Esophagus (tissue), 2 donors: ENCODE measurements around the gene SFXN4. TPM values are rescaled to one million over a fixed set of nuclear protein-coding genes. Genes with fewer than 3 reads are reported as not detected.
"Not testable (repeated sequence)": the region's sequence is repeated elsewhere in the genome, so short reads cannot be mapped to it uniquely, and the experiment has no call there.

ENCODE experiments used
- H3K27ac ChIP-seq, 2 donors: one replicate each; pipeline ENCODE4 v1.5.1; 2013; ENCODE audit warnings: low read depth in 2 of 2, mild to moderate bottlenecking in 2 of 2, inconsistent platforms in 1 of 2, low read length in 1 of 2, moderate library complexity in 1 of 2
- H3K27me3 ChIP-seq, 2 donors: one replicate each; pipeline ENCODE4 v1.6.1; 2013; ENCODE audit warnings: low read length in 2 of 2, control low read depth in 1 of 2, mild to moderate bottlenecking in 1 of 2; ENCODE audit not compliant: insufficient read depth in 2 of 2, control insufficient read depth in 1 of 2
- H3K36me3 ChIP-seq, 2 donors: one replicate each; pipeline ENCODE4 v1.6.1; 2013; ENCODE audit warnings: low read length in 1 of 2; ENCODE audit not compliant: control insufficient read depth in 2 of 2, insufficient read depth in 2 of 2
- H3K4me1 ChIP-seq, 2 donors: one replicate each; pipeline ENCODE4 v1.6.1; 2013; ENCODE audit warnings: low read length in 1 of 2; ENCODE audit not compliant: control insufficient read depth in 2 of 2, insufficient read depth in 2 of 2
- H3K4me3 ChIP-seq, 2 donors: one replicate each; pipeline ENCODE4 v1.5.1; 2013; ENCODE audit warnings: low read length in 2 of 2, mild to moderate bottlenecking in 2 of 2, low read depth in 1 of 2, moderate library complexity in 1 of 2
- H3K9me3 ChIP-seq, 2 donors: one replicate each; pipeline ENCODE4 v1.6.1; 2013; ENCODE audit warnings: mild to moderate bottlenecking in 2 of 2, low read depth in 1 of 2, low read length in 1 of 2, moderate library complexity in 1 of 2; ENCODE audit not compliant: control insufficient read depth in 2 of 2, insufficient read depth in 1 of 2
- WGBS, 2 donors: extraction: QIAGEN DNeasy Blood & Tissue Kit; methylation state at CpG; one replicate each; pipeline ENCODE4 v1.1.7; 2013; 5-methylcytosine and 5-hydroxymethylcytosine counted together
- polyA plus RNA-seq, 2 donors: library from polyadenylated mRNA; stranded (reverse); fragments of 200-250 nt; gene quantifications; one replicate each; pipeline ENCODE4 v1.2.3, GENCODE V29; 2013
- donor health status: healthy with polysubstance abuse.
- donor health status: Bipolar disorder and iron deficiency.

SFXN4 gene
- polyA plus RNA-seq, 2 donors, result 20.8 to 22.7 TPM

DNA sequence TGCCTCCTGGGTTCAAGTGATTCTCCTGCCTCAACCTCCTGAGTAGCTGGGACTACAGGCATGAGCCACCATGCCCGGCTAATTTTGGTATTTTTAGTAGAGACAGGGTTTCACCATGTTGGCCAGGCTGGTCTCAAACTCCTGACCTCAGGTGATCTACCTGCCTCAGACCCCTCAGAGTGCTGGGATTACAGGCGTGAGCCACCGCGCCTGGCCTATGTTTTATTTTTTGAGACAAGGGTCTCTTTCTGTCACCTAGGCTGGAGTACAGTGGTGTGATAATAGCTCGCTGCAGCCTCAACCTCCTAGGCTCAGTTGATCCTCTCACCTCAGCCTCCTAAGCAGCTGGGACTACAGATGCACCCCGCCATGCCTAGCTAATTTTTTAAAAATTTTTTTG lies 13.9 kb downstream of the SFXN4 start:
- peaks cover 20 to 30% of the 10 kb centered on the region in 2 donors for H3K36me3 ChIP-seq
- H3K4me3 ChIP-seq, H3K27ac ChIP-seq, H3K9me3 ChIP-seq, H3K27me3 ChIP-seq, H3K4me1 ChIP-seq: not testable (repeated sequence)
- 97% methylated on average over 6 of the region's 6 CpGs for WGBS, 2 donors

DNA sequence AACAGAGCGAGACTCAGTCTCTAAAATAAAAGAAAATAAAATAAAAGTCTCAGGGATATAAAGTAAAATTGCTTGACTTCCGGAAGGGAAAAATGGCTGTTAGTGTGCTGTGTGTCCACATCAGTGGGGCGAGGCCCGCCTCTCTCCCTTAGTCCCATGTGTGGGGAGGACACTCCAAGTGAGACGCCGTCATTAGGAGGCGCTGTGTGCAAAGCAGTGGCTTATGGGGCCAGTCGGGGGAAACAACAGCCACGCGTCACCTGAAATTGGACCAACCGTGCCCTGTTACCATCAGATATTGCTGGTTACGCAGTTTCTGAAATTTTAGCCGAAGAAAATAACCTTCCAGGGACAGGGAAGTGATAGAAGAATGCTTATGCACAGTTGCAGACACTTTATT lies 15.8 kb downstream of the SFXN4 start:
- H3K4me3 ChIP-seq, result no peak overlapping the region
- H3K27ac ChIP-seq, result no peak overlapping the region
- WGBS, 2 donors, result 87 to 88% methylated on average over 13 of the region's 13 CpGs
- H3K4me1 ChIP-seq, result no peaks in the 10 kb centered on the region
- no peaks in the 10 kb centered on the region for H3K27me3 ChIP-seq
- peaks cover 20 to 21% of the 10 kb centered on the region in 2 donors for H3K36me3 ChIP-seq
- no peaks in the 10 kb centered on the region for H3K9me3 ChIP-seq

DNA sequence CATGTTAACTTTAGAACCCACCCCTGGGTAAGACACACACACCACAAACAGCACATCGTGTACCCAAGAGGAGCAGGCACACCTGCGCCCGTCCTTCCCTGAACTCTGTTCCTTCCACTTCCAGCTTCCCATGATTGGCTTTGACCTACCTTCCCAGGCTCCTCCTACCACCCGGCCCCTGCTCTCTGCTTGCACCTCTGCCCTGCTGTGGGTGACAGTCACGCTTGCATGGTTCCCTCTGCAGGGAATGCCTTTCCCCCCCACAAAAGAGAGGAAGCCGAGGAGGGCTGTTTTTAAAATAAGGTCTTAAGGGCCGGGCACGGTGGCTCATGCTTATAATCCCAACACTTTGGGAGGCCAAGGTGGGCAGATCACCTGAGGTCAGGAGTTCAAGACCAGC lies 16.4 kb downstream of the SFXN4 start:
- no peaks in the 10 kb centered on the region for H3K9me3 ChIP-seq
- H3K4me1 ChIP-seq, result no peaks in the 10 kb centered on the region
- WGBS, 2 donors, result 93 to 97% methylated on average over 8 of the region's 8 CpGs
- H3K4me3 ChIP-seq, result no peak overlapping the region
- no peaks in the 10 kb centered on the region for H3K27me3 ChIP-seq
- no peak overlapping the region for H3K27ac ChIP-seq
- peaks cover 18 to 20% of the 10 kb centered on the region in 2 donors for H3K36me3 ChIP-seq

DNA sequence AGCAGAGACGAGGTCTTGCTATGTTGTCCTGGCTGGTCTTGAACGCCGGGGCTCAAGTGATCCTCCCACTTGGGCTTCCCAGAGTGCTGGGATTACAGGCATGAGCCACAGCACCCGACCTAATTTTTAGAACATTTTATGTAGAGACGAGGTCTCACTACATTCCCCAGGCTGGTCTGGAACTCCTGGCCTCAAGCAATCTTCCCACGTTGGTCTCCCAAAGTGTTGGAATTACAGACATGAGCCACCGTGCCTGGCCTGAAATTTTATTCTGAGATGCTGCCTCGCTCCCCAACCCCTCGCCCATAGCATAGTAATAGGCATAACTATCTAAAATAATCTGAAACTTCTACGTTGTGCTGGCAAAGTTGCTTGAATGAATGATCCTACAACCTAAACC lies 21.9 kb downstream of the SFXN4 start:
- H3K4me1 ChIP-seq, result no peaks in the 10 kb centered on the region
- peaks cover 17 to 29% of the 10 kb centered on the region in 2 donors for H3K36me3 ChIP-seq
- no peaks in the 10 kb centered on the region for H3K9me3 ChIP-seq
- no peaks in the 10 kb centered on the region for H3K27me3 ChIP-seq
- no peak overlapping the region for H3K4me3 ChIP-seq
- 92 to 93% methylated on average over 10 of the region's 10 CpGs for WGBS, 2 donors
- H3K27ac ChIP-seq, result no peak overlapping the region

DNA sequence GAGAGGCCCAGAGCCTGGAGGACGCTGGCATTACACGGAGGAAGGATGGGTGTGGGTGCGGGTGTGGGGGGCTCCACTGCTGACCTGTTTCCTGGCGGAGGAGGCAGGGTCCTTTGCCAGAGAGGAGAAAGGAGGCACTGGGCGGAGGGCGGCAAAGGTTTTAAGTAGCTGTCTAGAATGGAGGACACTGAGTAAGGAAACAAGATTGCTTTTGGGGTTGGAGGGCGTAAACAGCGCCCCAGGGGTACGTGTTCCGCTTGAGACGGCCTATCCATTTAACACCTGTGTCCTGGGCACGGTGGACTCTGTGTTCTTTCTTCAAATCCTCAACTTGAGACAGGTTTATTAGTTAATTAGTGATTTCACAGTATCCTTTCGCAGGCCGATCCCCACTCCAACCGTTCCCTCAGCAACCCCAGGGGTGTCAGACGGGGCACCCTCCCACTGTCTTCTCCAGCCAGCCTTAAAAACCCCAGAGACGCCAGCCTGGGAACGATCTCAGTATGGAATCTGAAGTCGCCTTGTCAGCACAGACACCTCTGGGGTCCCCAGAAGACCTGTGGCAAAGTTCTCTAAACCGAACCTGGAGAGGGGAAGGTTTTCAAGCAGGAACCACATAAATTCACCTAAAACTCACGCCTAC lies 24.8 kb downstream of the SFXN4 start:
- Histone ChIP-seq H3K36me3 (peaks cover 4 to 18% of the 10 kb centered on the region in 2 donors), H3K27me3 (no peaks in the 10 kb centered on the region), H3K9me3 (no peaks in the 10 kb centered on the region), H3K27ac (no peak overlapping the region), H3K4me3 (no peak overlapping the region), H3K4me1 (no peaks in the 10 kb centered on the region)
- 87 to 88% methylated on average over 21 of the region's 21 CpGs for WGBS, 2 donors

DNA sequence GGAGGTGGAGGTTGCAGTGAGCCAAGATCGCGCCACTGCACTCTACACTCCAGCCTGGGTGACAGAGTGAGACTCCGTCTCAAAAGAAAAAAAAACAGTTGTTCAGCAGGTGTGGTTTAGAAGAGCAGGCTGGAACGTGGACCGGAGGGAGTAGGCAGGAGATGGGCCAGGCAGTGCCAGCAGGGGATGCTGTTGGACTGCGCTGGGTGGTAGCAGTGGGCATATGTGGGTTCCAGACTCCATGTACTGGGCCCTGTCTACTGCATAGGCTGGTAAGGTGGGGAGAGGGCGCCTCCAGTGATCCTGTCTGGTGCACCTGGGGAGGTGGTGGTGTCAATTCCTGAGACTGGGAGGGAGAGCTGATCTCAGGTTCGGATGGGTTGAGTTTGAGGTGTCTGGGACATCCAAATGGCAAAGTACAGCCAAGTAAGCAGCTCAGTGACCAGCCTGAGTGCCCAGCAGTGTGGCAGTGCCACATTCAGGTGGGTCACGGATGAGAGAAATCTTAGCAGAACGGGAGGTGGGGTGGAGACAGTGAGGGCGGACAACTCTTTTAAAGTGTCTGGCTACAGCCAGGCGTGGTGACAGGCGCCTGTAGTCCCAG lies 25.9 kb downstream of the SFXN4 start:
- Histone ChIP-seq H3K27ac (no peak overlapping the region), H3K4me3 (no peak overlapping the region), H3K9me3 (no peaks in the 10 kb centered on the region), H3K36me3 (peaks cover 4 to 18% of the 10 kb centered on the region in 2 donors), H3K4me1 (no peaks in the 10 kb centered on the region), H3K27me3 (no peaks in the 10 kb centered on the region)
- WGBS, 2 donors, result 79% methylated on average over 13 of the region's 13 CpGs

DNA sequence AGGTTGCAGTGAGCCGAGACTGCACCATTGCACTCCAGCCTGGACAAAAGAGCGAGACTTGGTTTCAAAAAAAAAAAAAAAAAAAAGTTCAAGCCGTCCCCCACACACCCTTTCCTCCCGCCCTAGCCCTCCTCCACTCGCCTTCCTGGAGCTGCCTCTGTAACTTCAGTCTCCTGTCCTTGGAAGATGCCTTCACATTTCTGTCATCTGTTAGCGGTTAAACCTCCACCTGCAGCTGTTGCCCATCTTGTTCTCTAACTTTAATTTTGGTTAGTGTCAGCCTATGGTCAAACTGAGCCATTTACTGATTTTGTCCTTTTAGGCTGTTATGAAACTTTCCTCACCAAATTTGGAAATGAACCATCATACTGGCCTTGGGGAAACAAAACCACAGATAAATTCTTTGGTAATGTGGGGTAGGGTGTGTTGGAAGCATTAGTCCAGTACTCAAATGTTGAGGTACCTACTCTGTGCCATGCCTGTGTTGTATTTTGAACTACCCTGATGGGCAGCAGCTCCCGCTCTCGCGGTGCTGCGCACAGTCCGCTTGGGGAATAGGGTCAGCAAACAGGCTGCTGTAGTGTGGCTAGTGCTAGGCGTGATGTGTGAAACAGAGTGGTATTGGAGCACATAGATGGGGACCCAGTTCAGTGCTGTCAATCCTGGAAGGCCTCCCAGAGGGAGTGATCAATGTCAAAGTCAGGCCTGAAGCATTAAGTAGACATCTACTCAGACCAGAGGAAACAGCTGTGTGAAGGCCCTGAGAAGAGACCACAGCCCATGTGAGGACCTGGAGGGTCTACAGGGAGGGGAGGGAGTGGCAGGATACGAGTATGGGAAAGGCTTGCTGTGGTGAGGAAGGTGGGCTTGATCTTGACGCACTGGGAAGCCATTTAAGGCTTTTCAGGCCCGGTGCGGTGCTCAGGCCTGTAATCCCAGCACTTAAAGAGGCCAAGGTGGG lies 26.9 kb downstream of the SFXN4 start:
- Histone ChIP-seq H3K4me3 (no peak overlapping the region), H3K4me1 (no peaks in the 10 kb centered on the region), H3K27me3 (no peaks in the 10 kb centered on the region), H3K27ac (no peak overlapping the region), H3K9me3 (no peaks in the 10 kb centered on the region), H3K36me3 (peaks cover 4 to 23% of the 10 kb centered on the region in 2 donors)
- WGBS, 2 donors, result 95 to 96% methylated on average over 16 of the region's 16 CpGs

DNA sequence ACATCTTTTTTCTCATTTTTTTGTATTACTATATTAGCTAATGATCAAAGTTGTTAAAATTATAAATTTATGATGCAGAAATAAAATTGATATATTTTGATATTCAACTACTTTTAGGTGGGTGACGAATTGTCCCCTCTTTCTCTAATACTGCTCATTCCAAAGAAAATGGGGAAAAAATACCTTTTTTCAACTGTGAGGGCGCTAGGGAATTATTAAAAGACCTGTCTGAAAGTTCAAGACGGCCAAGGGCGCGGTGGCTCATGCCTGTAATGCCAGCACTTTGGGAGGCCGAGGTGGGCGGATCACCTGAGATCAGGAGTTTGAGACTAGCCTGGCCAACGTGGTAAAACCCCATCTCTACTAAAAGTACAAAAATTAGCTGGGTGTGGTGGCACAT lies 27.6 kb downstream of the SFXN4 start:
- peaks cover 4 to 28% of the 10 kb centered on the region in 2 donors for H3K36me3 ChIP-seq
- not testable (repeated sequence) for H3K9me3 ChIP-seq, H3K27me3 ChIP-seq, H3K4me3 ChIP-seq, H3K27ac ChIP-seq, H3K4me1 ChIP-seq
- WGBS, 2 donors, result 82 to 83% methylated on average over 8 of the region's 8 CpGs

DNA sequence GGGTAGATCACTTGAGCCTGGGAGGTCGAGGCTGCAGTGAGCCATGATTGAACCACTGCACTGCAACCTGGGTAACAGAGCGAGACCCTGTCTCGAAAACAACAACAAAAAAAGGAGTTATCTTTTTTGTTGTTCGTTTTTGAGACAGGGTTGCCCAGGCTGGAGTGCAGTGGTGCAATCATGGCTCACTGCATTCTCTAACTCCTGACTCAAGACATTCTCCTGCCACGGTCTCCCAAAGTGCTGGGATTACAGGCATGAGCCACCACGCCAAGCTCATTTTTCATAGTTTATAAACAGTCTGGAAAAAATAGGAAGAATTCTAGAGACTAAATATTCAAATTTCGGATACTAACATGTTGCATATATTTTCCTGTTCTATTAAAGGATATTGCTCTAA lies 29.4 kb downstream of the SFXN4 start:
- WGBS, 2 donors, result 88% methylated on average over 7 of the region's 7 CpGs
- no peaks in the 10 kb centered on the region for H3K9me3 ChIP-seq
- no peaks in the 10 kb centered on the region for H3K27me3 ChIP-seq
- H3K36me3 ChIP-seq, result peaks cover 4 to 33% of the 10 kb centered on the region in 2 donors
- no peak overlapping the region for H3K4me3 ChIP-seq
- no peak overlapping the region for H3K27ac ChIP-seq
- H3K4me1 ChIP-seq, result no peaks in the 10 kb centered on the region
